Measurements from ENCODE around the gene ZNF526. TPM values are rescaled to one million over a fixed set of nuclear protein-coding genes. Genes with fewer than 3 reads are reported as not detected.

Gene ZNF526
- total and polyA plus RNA-seq, 10 donors = 1.9 to 15.0 (median 8.4) TPM

- Histone ChIP-seq H3K36me3 (peaks cover 0 to 28% (median 17%) of the 10 kb centered on the region in 6 donors), H3K9me3 (no peaks in the 10 kb centered on the region), H3K27me3 (replicated peaks in 1 of 7) (peaks cover 0 to 11% (median 0%) of the 10 kb centered on the region in 7 donors), H3K4me3 (peak overlapping the region in 6 of 8 donors; percentile 77 to 97 (median 86)), H3K27ac (peak overlapping the region in 7 of 8 donors; percentile 97 to 99 (median 98)), H3K4me1 (peaks cover 25 to 79% (median 64%) of the 10 kb centered on the region in 6 donors)
- no peak for TF ChIP-seq POLR2AphosphoS5 (IDR thresholded peaks at IDR 0.05)
- TF ChIP-seq CTCF (IDR thresholded peaks at IDR 0.05 in 8 of 11, conservative IDR thresholded peaks at IDR 0.05 in 3 of 11) = no peak
- no peak for TF ChIP-seq POLR2A (IDR thresholded peaks at IDR 0.05)
- DNase-seq = no peak
- WGBS, 5 donors = 78 to 89% (median 81%) methylated on average over 3 to 4 of the region's 4 CpGs
- intact Hi-C loops (cut with DNase I; ENCODE audit: low total_unique reads) = no loop called here
Measured at GRCh38 chr19:42251572-42252358, 31.7 kb downstream of the ZNF526 start.

- TF ChIP-seq CTCF (IDR thresholded peaks at IDR 0.05 in 8 of 11, conservative IDR thresholded peaks at IDR 0.05 in 3 of 11) = no peak
- TF ChIP-seq POLR2A (IDR thresholded peaks at IDR 0.05) = no peak
- TF ChIP-seq POLR2AphosphoS5 (IDR thresholded peaks at IDR 0.05) = no peak
- DNase-seq = peak; percentile 81
- peaks cover 26 to 74% (median 65%) of the 10 kb centered on the region in 6 donors for H3K4me1 ChIP-seq
- H3K27me3 ChIP-seq (replicated peaks in 1 of 7) = peaks cover 0 to 11% (median 0%) of the 10 kb centered on the region in 7 donors
- peak overlapping the region; percentile 97 to 99 (median 98) for H3K27ac ChIP-seq
- WGBS, 5 donors = 9 to 11% (median 10%) methylated on average over 27 of the region's 27 CpGs
- intact Hi-C loops (cut with DNase I; ENCODE audit: low total_unique reads) = no loop called here
- no peaks in the 10 kb centered on the region for H3K9me3 ChIP-seq
- peak overlapping the region; percentile 77 to 97 (median 86) for H3K4me3 ChIP-seq
- peaks cover 0 to 28% (median 17%) of the 10 kb centered on the region in 6 donors for H3K36me3 ChIP-seq
Measured at GRCh38 chr19:42252365-42253244, 32.5 kb downstream of the ZNF526 start.

GRCh38 chr19:42253245-42254088, 33.4 kb downstream of the ZNF526 start:
- DNase-seq = peak; percentile 94
- intact Hi-C loops (cut with DNase I; ENCODE audit: low total_unique reads) = no loop called here
- Histone ChIP-seq H3K27me3 (replicated peaks in 1 of 7) (peaks cover 0 to 11% (median 0%) of the 10 kb centered on the region in 7 donors), H3K36me3 (peaks cover 0 to 22% (median 14%) of the 10 kb centered on the region in 6 donors), H3K4me3 (peak overlapping the region; percentile 77 to 97 (median 86)), H3K9me3 (no peaks in the 10 kb centered on the region), H3K27ac (peak overlapping the region; percentile 97 to 99 (median 98)), H3K4me1 (peaks cover 26 to 71% (median 62%) of the 10 kb centered on the region in 6 donors)
- 0 to 2% (median 1%) methylated on average over 19 to 70 of the region's 71 CpGs for WGBS, 5 donors
- TF ChIP-seq POLR2A (IDR thresholded peaks at IDR 0.05) (no peak), CTCF (IDR thresholded peaks at IDR 0.05 in 8 of 11, conservative IDR thresholded peaks at IDR 0.05 in 3 of 11) (no peak), POLR2AphosphoS5 (IDR thresholded peaks at IDR 0.05) (peak; percentile 57 to 75 (median 67))
